ENCODE measurements around the gene NFAM1. TPM values are rescaled to one million over a fixed set of nuclear protein-coding genes. Genes with fewer than 3 reads are reported as not detected.

NFAM1 gene
- total and polyA plus RNA-seq, 4 experiments from 2014 or later: 0.05 to 0.55 (median 0.29) TPM; not detected in 1

DNA sequence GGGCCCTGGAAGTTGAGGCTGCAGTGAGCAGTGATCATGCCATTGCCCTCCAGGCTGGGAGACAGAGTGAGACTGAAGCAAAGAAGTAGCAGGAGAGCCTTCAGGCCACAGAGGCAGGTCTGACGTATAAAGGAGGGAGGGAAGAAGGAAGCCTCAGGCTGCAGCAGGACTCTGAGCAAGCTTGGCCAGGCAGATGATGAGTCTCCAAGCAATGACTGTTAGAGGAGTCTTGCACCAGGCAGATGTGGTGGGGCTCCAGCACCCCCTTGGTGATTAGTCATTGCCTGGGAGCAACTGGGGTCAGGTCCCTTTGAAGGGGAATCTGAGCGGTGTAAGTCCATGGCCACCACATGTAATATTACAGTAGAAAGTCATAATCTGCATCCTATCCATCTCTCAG lies 36.6 kb upstream of the NFAM1 start:
- H3K27ac ChIP-seq (ENCODE audit: low read depth, low read length): no peak overlapping the region
- no peak for DNase-seq
- Mint-ChIP-seq H3K4me3 (no peak overlapping the region), H3K27ac (peak overlapping the region in 1 of 7 donors; percentile 28), H3K36me3 (no peaks in the 10 kb centered on the region), H3K9me3 (no peaks in the 10 kb centered on the region), H3K4me1 (peaks cover 0 to 1% (median 0%) of the 10 kb centered on the region in 4 donors), H3K27me3 (peaks cover 2 to 6% of the 10 kb centered on the region in 2 donors)
- no peaks in the 10 kb centered on the region for H3K27me3 ChIP-seq (ENCODE audit: insufficient read depth, low read length)
- ChIA-PET POLR2A (ENCODE audit: partially characterized antibody) (no interaction called here), CTCF (ENCODE audit: partially characterized antibody) (no interaction called here)
- H3K4me1 ChIP-seq (ENCODE audit: insufficient read depth, low read length): no peaks in the 10 kb centered on the region
- no peaks in the 10 kb centered on the region for H3K9me3 ChIP-seq (ENCODE audit: control insufficient read depth in 1 of 2, low read length in 2 of 2)
- intact Hi-C loops (cut with micrococcal nuclease): no loop called here
- no peaks in the 10 kb centered on the region for H3K36me3 ChIP-seq (ENCODE audit: insufficient read depth, low read length)
- no peak overlapping the region for H3K4me3 ChIP-seq (ENCODE audit: low read length in 2 of 2)

DNA sequence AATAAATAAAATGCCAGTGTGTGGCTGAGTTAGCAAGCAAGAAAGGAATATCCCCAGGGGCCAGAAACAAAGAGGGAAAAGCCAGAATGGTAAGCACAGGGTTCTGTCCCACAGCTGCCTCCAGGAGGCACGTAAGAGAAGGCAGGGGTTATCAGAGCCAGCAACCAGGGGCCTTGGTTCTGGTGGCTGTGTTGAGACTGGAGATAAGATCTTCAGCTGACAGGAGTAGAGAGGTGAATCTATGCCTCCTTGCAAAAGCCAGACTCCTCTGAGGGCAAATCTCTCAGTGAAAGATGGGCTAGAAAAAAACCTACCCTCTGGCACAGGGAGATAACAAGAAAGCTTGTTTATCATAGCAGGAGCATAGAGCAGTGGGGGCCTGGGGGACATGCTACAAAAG lies 29.8 kb upstream of the NFAM1 start:
- Mint-ChIP-seq H3K9me3 (no peaks in the 10 kb centered on the region), H3K4me1 (peaks cover 0 to 2% (median 0%) of the 10 kb centered on the region in 4 donors), H3K36me3 (no peaks in the 10 kb centered on the region), H3K27ac (no peak overlapping the region), H3K27me3 (peaks cover 19 to 26% of the 10 kb centered on the region in 2 donors), H3K4me3 (no peak overlapping the region)
- no peak overlapping the region for H3K4me3 ChIP-seq (ENCODE audit: low read length in 2 of 2)
- no peaks in the 10 kb centered on the region for H3K4me1 ChIP-seq (ENCODE audit: insufficient read depth, low read length)
- H3K36me3 ChIP-seq (ENCODE audit: insufficient read depth, low read length): no peaks in the 10 kb centered on the region
- no peaks in the 10 kb centered on the region for H3K9me3 ChIP-seq (ENCODE audit: control insufficient read depth in 1 of 2, low read length in 2 of 2)
- ChIA-PET CTCF (ENCODE audit: partially characterized antibody) (no interaction called here), POLR2A (ENCODE audit: partially characterized antibody) (interaction anchor here (1.2 kb wide), 1 partner anchor 18 kb away, joined by 3 read pairs; no protein-coding TSS in a partner anchor)
- intact Hi-C loops (cut with micrococcal nuclease): no loop called here
- no peak for DNase-seq
- no peak overlapping the region for H3K27ac ChIP-seq (ENCODE audit: low read depth, low read length)
- H3K27me3 ChIP-seq (ENCODE audit: insufficient read depth, low read length): peaks cover 4% of the 10 kb centered on the region

DNA sequence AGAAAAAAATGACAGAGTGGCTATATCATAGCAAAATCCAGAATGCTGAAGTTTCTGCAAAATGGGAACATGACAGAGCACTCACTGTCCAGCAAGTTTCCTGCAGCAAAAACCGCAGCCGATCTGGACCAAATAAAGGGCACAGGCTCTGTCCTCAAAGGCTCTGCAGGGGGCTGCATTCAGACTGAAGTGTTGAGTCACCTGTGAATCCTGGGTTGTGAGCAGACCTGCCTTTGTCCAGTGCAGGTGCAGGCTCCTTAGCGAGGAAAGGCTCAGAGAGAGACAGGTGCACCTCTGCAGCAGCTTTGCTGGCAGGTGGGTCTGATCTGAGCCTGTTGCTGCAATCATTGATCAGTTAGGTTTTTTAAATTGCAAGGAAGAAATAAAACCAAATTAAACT lies 29.3 kb upstream of the NFAM1 start:
- no peak overlapping the region for H3K27ac ChIP-seq (ENCODE audit: low read depth, low read length)
- intact Hi-C loops (cut with micrococcal nuclease): no loop called here
- H3K4me1 ChIP-seq (ENCODE audit: insufficient read depth, low read length): no peaks in the 10 kb centered on the region
- H3K27me3 ChIP-seq (ENCODE audit: insufficient read depth, low read length): peaks cover 4% of the 10 kb centered on the region
- no peaks in the 10 kb centered on the region for H3K36me3 ChIP-seq (ENCODE audit: insufficient read depth, low read length)
- no peaks in the 10 kb centered on the region for H3K36me3 Mint-ChIP-seq
- CTCF ChIA-PET (ENCODE audit: partially characterized antibody): no interaction called here
- POLR2A ChIA-PET (ENCODE audit: partially characterized antibody): no interaction called here
- H3K9me3 ChIP-seq (ENCODE audit: control insufficient read depth in 1 of 2, low read length in 2 of 2): no peaks in the 10 kb centered on the region
- H3K4me3 Mint-ChIP-seq: no peak overlapping the region
- no peak overlapping the region for H3K4me3 ChIP-seq (ENCODE audit: low read length in 2 of 2)
- peaks cover 20 to 29% of the 10 kb centered on the region in 2 donors for H3K27me3 Mint-ChIP-seq
- H3K27ac Mint-ChIP-seq: no peak overlapping the region
- no peak for DNase-seq
- no peaks in the 10 kb centered on the region for H3K9me3 Mint-ChIP-seq
- peaks cover 0 to 2% (median 0%) of the 10 kb centered on the region in 4 donors for H3K4me1 Mint-ChIP-seq

DNA sequence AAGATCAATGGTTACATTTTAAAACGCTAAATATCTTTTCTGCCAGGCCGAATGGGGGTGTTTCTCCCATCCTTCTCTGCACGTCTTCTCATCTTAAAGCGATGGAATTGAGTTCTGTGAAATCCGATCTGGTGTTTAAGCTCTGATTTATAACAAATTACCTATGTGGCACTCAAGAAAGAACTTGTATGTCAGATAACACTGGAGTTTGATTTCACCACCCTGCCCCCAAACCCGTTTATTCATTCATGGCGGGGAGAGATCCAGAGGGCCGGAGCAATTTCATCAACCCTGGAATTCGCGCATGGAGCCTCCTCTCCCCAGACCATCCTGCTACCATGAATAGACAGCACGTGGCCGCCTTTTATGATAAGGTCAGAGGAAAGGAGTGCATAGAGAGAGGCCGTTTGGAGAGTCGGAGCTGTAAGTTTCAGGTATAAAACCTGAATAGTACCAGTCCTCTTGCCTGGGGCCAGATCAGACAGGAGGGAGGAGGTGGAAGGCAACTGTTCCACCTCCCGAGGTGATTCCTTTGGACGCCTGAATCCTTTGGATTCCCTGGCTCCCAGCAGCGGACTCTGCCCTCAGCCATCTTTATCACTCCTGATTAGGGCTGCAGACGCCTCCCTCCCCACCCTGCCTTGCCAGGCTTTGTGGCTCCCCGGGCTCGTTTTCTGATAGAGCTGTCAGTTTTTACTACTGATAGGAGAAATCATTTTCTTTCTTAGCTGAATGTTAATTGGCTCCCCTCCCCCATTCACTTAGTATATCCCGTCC lies 27.3 kb upstream of the NFAM1 start:
- peaks cover 22 to 27% of the 10 kb centered on the region in 2 donors for H3K27me3 Mint-ChIP-seq
- peaks cover 0 to 2% (median 0%) of the 10 kb centered on the region in 4 donors for H3K4me1 Mint-ChIP-seq
- CTCF ChIA-PET (ENCODE audit: partially characterized antibody): interaction anchor here (1.5 kb wide), 1 partner anchor 21 kb away, joined by 4 read pairs; no protein-coding TSS in a partner anchor

DNA sequence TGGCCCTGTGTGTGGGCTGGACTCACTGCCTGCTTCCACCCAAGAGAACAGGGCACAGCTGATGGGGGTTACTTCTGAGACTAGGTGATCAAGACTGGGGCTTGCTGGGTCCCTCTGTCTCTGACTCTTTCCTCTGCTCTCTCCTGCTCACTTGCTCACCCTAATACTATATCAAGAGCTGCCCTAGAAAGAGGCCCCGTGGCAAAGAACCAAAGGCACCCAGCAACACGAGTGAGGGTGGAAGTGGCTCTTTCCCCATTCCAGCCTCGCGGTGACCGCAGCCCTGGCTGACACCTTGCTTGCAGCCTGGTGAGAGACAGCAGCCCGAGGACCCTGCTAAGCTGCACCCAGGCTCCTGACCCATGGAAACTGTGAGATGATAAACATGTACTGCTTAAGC lies 20.7 kb upstream of the NFAM1 start:
- H3K27me3 ChIP-seq (ENCODE audit: insufficient read depth, low read length): no peaks in the 10 kb centered on the region
- Mint-ChIP-seq H3K27ac (peak overlapping the region in 1 of 7 donors; percentile 26), H3K36me3 (no peaks in the 10 kb centered on the region), H3K27me3 (peaks cover 3 to 4% of the 10 kb centered on the region in 2 donors), H3K4me3 (no peak overlapping the region), H3K4me1 (no peaks in the 10 kb centered on the region), H3K9me3 (no peaks in the 10 kb centered on the region)
- ChIA-PET POLR2A (ENCODE audit: partially characterized antibody) (no interaction called here), CTCF (ENCODE audit: partially characterized antibody) (interaction anchor here (1.0 kb wide), 1 partner anchor 10 kb away, joined by 3 read pairs; no protein-coding TSS in a partner anchor)
- no peak for DNase-seq
- no peaks in the 10 kb centered on the region for H3K9me3 ChIP-seq (ENCODE audit: control insufficient read depth in 1 of 2, low read length in 2 of 2)
- no peaks in the 10 kb centered on the region for H3K4me1 ChIP-seq (ENCODE audit: insufficient read depth, low read length)
- H3K27ac ChIP-seq (ENCODE audit: low read depth, low read length): no peak overlapping the region
- no peak overlapping the region for H3K4me3 ChIP-seq (ENCODE audit: low read length in 2 of 2)
- intact Hi-C loops (cut with micrococcal nuclease): no loop called here
- no peaks in the 10 kb centered on the region for H3K36me3 ChIP-seq (ENCODE audit: insufficient read depth, low read length)

More for the DNA sequence above, 27.3 kb upstream of the NFAM1 start:
- POLR2A ChIA-PET (ENCODE audit: partially characterized antibody): no interaction called here
- Histone ChIP-seq H3K4me1 (ENCODE audit: insufficient read depth, low read length) (no peaks in the 10 kb centered on the region), H3K27ac (ENCODE audit: low read depth, low read length) (no peak overlapping the region), H3K9me3 (ENCODE audit: control insufficient read depth in 1 of 2, low read length in 2 of 2) (no peaks in the 10 kb centered on the region), H3K27me3 (ENCODE audit: insufficient read depth, low read length) (peaks cover 4% of the 10 kb centered on the region), H3K36me3 (ENCODE audit: insufficient read depth, low read length) (no peaks in the 10 kb centered on the region), H3K4me3 (ENCODE audit: low read length in 2 of 2) (no peak overlapping the region)
- Mint-ChIP-seq H3K27ac (no peak overlapping the region), H3K9me3 (no peaks in the 10 kb centered on the region), H3K36me3 (no peaks in the 10 kb centered on the region), H3K4me3 (no peak overlapping the region)
- intact Hi-C loops (cut with micrococcal nuclease): no loop called here
- no peak for DNase-seq

DNA sequence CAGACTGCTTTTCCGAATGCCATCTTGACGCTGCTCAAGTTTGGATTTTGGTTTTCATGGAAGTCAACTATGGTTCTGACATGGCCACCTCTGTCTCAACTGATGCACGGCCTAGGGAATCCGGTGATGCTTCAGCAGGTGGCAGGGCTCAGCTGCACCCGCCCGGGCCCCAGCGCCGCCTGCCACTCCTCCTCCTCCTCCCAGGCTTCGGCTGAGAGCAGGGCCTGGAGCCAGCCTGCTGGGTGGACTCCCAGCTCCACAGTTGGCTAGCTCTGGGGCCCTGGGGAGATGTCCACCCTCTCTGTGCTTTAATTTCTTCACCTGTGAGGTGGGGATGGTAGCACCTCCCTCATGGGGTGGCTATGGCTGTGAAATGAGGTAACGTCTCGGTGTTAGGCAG lies 20.3 kb upstream of the NFAM1 start:
- Histone ChIP-seq H3K27ac (ENCODE audit: low read depth, low read length) (no peak overlapping the region), H3K27me3 (ENCODE audit: insufficient read depth, low read length) (no peaks in the 10 kb centered on the region), H3K4me1 (ENCODE audit: insufficient read depth, low read length) (no peaks in the 10 kb centered on the region), H3K9me3 (ENCODE audit: control insufficient read depth in 1 of 2, low read length in 2 of 2) (no peaks in the 10 kb centered on the region), H3K4me3 (ENCODE audit: low read length in 2 of 2) (no peak overlapping the region), H3K36me3 (ENCODE audit: insufficient read depth, low read length) (no peaks in the 10 kb centered on the region)
- H3K27me3 Mint-ChIP-seq: peaks cover 3 to 4% of the 10 kb centered on the region in 2 donors
- H3K9me3 Mint-ChIP-seq: no peaks in the 10 kb centered on the region
- CTCF ChIA-PET (ENCODE audit: partially characterized antibody): interaction anchor here (1.0 kb wide), 1 partner anchor 9 kb away, joined by 3 read pairs; no protein-coding TSS in a partner anchor
- H3K4me3 Mint-ChIP-seq: no peak overlapping the region
- no peaks in the 10 kb centered on the region for H3K4me1 Mint-ChIP-seq
- no peak overlapping the region for H3K27ac Mint-ChIP-seq
- no peak for DNase-seq
- intact Hi-C loops (cut with micrococcal nuclease): no loop called here
- POLR2A ChIA-PET (ENCODE audit: partially characterized antibody): no interaction called here
- H3K36me3 Mint-ChIP-seq: no peaks in the 10 kb centered on the region

DNA sequence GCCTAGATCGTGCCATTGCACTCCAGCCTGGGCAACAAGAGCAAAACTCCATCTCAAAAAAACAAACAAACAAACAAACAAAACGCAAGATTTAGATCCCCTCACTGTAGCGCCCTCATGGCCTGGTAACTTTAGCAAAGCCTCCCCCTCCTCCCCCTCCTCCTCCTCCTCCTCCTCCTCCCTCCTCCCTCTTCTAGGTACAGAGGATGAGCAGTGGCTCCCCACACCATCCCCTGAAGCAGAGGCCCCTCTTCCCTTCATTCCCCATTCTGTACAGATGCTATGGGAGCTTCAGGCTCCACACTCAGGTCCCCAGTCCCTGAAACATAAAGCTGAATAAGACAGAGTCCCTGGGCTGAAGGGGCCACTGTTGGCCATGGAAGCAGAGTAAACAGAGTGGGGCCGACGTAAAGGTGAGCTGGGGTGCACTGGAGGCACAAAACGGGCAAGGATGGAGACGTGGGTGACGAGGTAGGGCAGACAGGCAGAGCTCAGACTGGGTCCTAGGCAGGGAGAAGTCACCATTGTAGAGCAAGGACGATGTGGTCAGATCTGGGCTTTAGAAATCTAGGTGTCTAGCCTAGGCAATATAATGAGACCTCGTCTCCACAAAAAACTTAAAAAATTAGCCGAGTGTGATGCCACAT lies 19.4 kb upstream of the NFAM1 start:
- Histone ChIP-seq H3K4me1 (ENCODE audit: insufficient read depth, low read length) (no peaks in the 10 kb centered on the region), H3K27me3 (ENCODE audit: insufficient read depth, low read length) (no peaks in the 10 kb centered on the region), H3K27ac (ENCODE audit: low read depth, low read length) (no peak overlapping the region), H3K4me3 (ENCODE audit: low read length in 2 of 2) (no peak overlapping the region), H3K36me3 (ENCODE audit: insufficient read depth, low read length) (no peaks in the 10 kb centered on the region), H3K9me3 (ENCODE audit: control insufficient read depth in 1 of 2, low read length in 2 of 2) (no peaks in the 10 kb centered on the region)
- ChIA-PET POLR2A (ENCODE audit: partially characterized antibody) (no interaction called here), CTCF (ENCODE audit: partially characterized antibody) (no interaction called here)
- Mint-ChIP-seq H3K4me3 (no peak overlapping the region), H3K27me3 (peaks cover 3% of the 10 kb centered on the region in 2 donors), H3K4me1 (no peaks in the 10 kb centered on the region), H3K36me3 (no peaks in the 10 kb centered on the region), H3K27ac (no peak overlapping the region), H3K9me3 (no peaks in the 10 kb centered on the region)
- intact Hi-C loops (cut with micrococcal nuclease): no loop called here
- no peak for DNase-seq
